ENCODE measurements around the gene PAPOLG.
"Not testable (repeated sequence)": the region's sequence is repeated elsewhere in the genome, so short reads cannot be mapped to it uniquely, and the experiment has no call there.

Gene PAPOLG

DNA sequence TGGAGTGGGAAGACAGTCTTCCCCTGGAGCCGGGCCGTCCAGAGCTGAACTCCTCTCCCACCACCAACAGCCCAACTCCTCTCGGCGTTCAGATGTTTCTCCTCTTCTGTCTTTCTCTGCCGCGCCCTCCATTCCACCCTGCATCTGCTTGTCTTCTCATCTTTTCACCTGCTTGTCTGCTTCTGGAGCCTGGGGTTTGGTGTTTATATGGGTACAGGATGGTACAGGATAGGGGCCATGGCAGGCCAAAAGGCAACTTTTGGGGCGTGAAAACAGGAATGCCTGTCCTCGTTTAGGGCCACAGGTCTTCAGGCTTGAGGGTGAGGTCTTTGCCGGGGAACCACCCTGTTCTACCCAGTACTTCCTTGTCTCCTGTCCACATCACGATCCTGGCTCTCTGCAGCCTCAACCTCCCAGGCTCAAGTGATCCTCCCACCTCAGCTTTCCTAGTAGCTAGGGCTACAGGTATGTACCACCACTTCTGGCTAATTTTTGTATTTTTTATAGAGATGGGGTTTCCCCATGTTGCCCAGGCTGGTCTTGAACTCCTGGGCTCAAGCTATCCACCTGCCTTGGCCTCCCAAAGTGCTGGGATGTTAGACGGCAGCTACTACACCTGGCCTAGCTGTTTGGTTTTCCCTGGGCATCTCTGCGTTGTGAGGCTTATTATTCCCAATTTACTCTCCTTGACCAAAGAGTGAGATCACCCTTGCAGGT is 64.5 kb downstream of the PAPOLG start:
- H3K4me3 Mint-ChIP-seq, result peak overlapping the region; percentile 67 to 72
- no peak for DNase-seq
- H3K36me3 Mint-ChIP-seq (ENCODE audit: insufficient read depth), result peaks cover 27% of the 10 kb centered on the region
- no peaks in the 10 kb centered on the region for H3K9me3 Mint-ChIP-seq
- peaks cover 0 to 2% of the 10 kb centered on the region in 2 donors for H3K27me3 Mint-ChIP-seq
- H3K27ac Mint-ChIP-seq, result peak overlapping the region; percentile 93 to 94
- peaks cover 32 to 39% of the 10 kb centered on the region in 2 donors for H3K4me1 Mint-ChIP-seq (ENCODE audit: low read depth in 2 of 2)
- ATAC-seq (replicated peaks), result no peak

DNA sequence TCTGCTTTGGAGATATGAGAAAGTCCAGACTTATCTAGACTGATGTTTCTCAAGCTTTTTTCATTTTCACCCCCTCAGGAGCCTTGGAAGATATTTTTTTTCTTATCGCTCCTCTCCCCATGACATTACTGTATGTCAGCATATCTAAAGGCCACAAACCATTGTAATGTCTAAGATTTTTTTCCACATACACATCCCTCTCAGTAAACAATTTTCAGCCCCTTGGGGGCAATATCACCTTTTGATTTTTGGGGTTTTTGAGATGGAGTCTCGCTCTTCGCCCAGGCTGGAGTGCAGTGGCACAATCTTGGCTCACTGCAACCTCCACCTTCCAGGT is 65.0 kb downstream of the PAPOLG start:
- Mint-ChIP-seq H3K4me1 (ENCODE audit: low read depth in 2 of 2) (peaks cover 32 to 39% of the 10 kb centered on the region in 2 donors), H3K27me3 (no peaks in the 10 kb centered on the region), H3K4me3 (peak overlapping the region; percentile 67 to 72), H3K27ac (peak overlapping the region; percentile 93 to 94), H3K9me3 (no peaks in the 10 kb centered on the region), H3K36me3 (ENCODE audit: insufficient read depth) (peaks cover 27% of the 10 kb centered on the region)
- no peak for ATAC-seq (replicated peaks)
- no peak for DNase-seq

DNA sequence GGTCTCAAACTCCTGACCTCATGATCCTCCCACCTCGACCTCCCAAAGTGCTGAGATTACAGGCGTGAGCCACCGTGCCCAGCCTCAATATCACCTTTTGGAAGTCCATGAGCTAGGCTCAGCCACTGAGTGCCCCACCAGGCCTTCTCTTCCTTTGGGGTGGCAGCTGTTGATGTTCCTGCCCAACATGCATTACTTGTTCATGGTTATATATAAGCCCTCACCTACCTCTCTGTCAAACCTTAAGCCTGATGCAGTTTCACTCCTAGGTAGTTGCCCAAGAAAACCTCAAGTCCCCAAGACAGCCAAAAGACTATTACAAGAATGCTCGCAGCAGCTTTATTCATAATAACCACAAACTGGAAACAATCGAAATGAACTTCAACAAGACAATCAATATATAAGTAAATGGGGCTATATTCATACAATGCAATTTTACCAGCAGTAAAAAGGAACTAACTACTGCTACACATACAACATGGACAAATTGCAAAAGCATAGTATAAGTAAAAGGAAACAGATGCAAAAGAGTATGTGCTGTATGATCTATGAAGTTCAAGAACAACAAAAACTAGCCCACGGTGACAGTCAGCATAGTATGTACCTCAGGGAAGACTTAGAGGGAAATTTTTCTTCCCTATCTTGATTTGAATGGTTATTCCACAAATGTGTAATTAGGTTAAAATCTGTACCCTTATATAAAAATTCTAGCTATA is 65.7 kb downstream of the PAPOLG start:
- Mint-ChIP-seq H3K36me3 (ENCODE audit: insufficient read depth) (peaks cover 27% of the 10 kb centered on the region), H3K27me3 (no peaks in the 10 kb centered on the region), H3K9me3 (no peaks in the 10 kb centered on the region), H3K4me3 (peak overlapping the region; percentile 40 to 48), H3K27ac (peak overlapping the region; percentile 93 to 94), H3K4me1 (ENCODE audit: low read depth in 2 of 2) (peaks cover 32 to 39% of the 10 kb centered on the region in 2 donors)
- ATAC-seq (replicated peaks) (no peak), DNase-seq (no peak)

DNA sequence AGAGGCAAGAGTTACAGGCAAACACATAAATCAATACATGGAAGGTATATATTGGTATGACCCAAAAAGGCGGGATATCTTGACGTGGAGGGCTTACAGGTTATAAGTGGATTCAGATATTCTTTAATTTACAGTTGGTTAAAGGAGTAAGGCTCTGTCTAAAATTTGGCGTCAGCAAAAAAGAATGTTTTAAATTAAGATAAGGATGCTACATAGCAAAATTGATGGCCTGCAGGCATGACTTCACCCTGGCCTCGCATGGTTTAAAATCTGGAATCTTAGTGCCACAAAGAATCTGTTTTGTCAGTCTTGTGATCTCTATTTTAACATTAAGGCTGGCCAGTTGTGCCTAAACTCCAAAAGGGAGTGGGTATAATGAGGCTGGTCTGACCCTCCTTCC is 66.9 kb downstream of the PAPOLG start:
- no peaks in the 10 kb centered on the region for H3K9me3 Mint-ChIP-seq
- no peak overlapping the region for H3K4me3 Mint-ChIP-seq
- ATAC-seq (replicated peaks), result no peak
- DNase-seq, result no peak
- H3K36me3 Mint-ChIP-seq (ENCODE audit: insufficient read depth), result peaks cover 23% of the 10 kb centered on the region
- no peak overlapping the region for H3K27ac Mint-ChIP-seq
- no peaks in the 10 kb centered on the region for H3K27me3 Mint-ChIP-seq
- peaks cover 30 to 42% of the 10 kb centered on the region in 2 donors for H3K4me1 Mint-ChIP-seq (ENCODE audit: low read depth in 2 of 2)

DNA sequence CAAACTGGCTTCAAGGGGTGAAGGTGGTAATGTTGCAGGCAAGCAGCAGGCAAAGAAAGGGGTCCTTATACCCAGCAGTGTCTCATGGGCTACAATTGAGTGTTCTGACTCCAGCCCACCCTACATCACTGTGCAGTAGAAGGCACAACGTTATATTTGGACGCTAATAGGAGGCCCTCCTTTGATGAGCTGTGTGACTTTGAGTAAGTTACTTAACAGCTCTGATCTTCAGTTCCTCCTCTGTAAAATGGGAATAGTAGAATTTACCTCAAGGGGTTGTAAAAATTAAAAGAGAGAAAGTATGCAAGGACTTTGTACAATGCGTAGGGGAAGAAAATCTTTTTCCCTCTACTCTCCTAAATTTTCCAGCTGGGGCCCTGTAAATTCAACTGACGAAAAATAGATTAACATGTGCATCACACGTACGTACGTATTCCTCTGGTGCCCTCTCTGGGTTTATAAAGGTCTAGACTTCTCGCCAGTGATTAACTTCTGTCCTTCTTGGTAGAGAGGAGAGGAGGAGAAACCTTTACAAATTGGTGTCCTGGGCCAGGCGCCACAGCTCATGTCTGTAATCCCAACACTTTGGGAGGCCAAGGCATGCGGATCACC is 67.7 kb downstream of the PAPOLG start:
- H3K4me3 Mint-ChIP-seq, result no peak overlapping the region
- H3K27ac Mint-ChIP-seq, result peak overlapping the region in 1 of 2 donors; percentile 36
- H3K4me1 Mint-ChIP-seq (ENCODE audit: low read depth in 2 of 2), result peaks cover 24 to 34% of the 10 kb centered on the region in 2 donors
- DNase-seq (no peak), ATAC-seq (replicated peaks) (no peak)
- H3K9me3 Mint-ChIP-seq, result no peaks in the 10 kb centered on the region
- peaks cover 17% of the 10 kb centered on the region for H3K36me3 Mint-ChIP-seq (ENCODE audit: insufficient read depth)
- H3K27me3 Mint-ChIP-seq, result no peaks in the 10 kb centered on the region

DNA sequence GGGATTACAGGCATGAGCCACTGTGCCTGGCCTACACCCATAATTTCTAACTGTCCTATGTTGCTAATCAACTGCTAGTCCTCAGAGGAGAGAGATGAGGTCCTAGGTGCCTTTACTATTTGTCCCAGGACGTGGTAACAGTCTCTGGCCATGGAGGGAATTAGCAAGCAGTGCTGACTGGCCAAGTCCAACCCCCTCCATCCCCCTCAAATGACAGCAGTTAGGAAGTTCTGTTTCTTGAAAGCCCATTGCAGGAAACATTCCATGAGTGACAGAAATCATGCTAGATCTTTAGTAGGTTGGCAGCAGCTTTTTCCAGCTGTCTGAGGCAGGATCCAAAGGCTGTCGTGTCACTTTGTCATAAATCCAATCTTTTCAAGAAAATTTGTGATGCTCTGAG is 69.6 kb downstream of the PAPOLG start:
- no peak overlapping the region for H3K4me3 Mint-ChIP-seq
- H3K4me1 Mint-ChIP-seq (ENCODE audit: low read depth in 2 of 2), result peaks cover 9 to 17% of the 10 kb centered on the region in 2 donors
- H3K27ac Mint-ChIP-seq, result peak overlapping the region; percentile 3 to 70
- H3K27me3 Mint-ChIP-seq, result peaks cover 0 to 14% of the 10 kb centered on the region in 2 donors
- H3K9me3 Mint-ChIP-seq, result no peaks in the 10 kb centered on the region
- ATAC-seq (replicated peaks) (no peak), DNase-seq (no peak)
- H3K36me3 Mint-ChIP-seq (ENCODE audit: insufficient read depth), result peaks cover 4% of the 10 kb centered on the region

DNA sequence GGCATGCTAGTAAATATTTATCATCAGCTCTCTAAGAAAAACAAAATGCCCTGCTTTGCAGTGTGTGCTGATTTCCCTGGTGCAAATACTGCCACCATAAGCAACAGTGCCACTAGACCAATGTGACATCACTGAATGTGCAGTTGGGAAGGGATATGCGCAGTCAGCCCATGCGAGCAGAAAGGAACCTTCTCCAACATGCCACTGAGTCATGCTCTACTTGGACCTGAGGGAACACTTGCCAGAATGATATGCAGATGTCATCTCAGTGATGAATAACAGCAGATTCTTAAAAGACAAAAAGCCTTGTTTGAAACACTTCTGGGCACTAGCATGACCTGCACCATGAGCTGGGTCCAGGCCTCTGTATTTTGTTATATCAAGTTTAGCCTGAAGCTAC is 70.0 kb downstream of the PAPOLG start:
- DNase-seq, result no peak
- H3K27me3 Mint-ChIP-seq, result peaks cover 0 to 18% of the 10 kb centered on the region in 2 donors
- peaks cover 3% of the 10 kb centered on the region for H3K36me3 Mint-ChIP-seq (ENCODE audit: insufficient read depth)
- H3K9me3 Mint-ChIP-seq, result no peaks in the 10 kb centered on the region
- ATAC-seq (replicated peaks), result no peak
- peaks cover 6 to 12% of the 10 kb centered on the region in 2 donors for H3K4me1 Mint-ChIP-seq (ENCODE audit: low read depth in 2 of 2)
- H3K27ac Mint-ChIP-seq, result peak overlapping the region in 1 of 2 donors; percentile 3
- no peak overlapping the region for H3K4me3 Mint-ChIP-seq

DNA sequence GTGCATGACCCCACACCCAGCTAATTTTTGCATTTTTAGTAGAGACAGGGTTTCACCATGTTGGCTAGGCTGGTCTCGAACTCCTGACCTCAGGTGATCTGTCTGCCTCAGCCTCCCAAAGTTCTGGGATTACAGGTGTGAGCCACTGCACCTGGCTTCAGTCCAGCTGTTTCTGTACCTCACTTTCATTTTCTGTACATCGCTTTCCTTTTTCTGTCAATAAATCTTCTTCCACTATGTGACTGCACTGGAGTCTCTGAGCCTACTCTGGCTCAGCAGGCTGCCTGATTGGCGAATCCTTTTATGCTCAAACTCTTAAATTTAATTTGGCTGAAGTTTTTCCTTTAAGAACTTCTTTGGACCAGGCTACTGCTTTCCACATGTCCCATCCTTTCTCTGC is 70.8 kb downstream of the PAPOLG start:
- not testable (repeated sequence) for ATAC-seq (replicated peaks); DNase-seq; H3K36me3 Mint-ChIP-seq (ENCODE audit: insufficient read depth); H3K4me3 Mint-ChIP-seq; H3K9me3 Mint-ChIP-seq; H3K4me1 Mint-ChIP-seq (ENCODE audit: low read depth in 2 of 2)
- Mint-ChIP-seq H3K27ac (peak overlapping the region; percentile 62 to 79), H3K27me3 (peaks cover 4 to 26% of the 10 kb centered on the region in 2 donors)

GRCh38 chr2:60827369-60827768 is 71.3 kb downstream of the PAPOLG start:
- Mint-ChIP-seq H3K4me1 (ENCODE audit: low read depth in 2 of 2) (peaks cover 4 to 5% of the 10 kb centered on the region in 2 donors), H3K4me3 (no peak overlapping the region), H3K27me3 (peaks cover 4 to 29% of the 10 kb centered on the region in 2 donors), H3K27ac (peak overlapping the region; percentile 62 to 79), H3K36me3 (ENCODE audit: insufficient read depth) (peaks cover 3% of the 10 kb centered on the region), H3K9me3 (no peaks in the 10 kb centered on the region)
- ATAC-seq (replicated peaks), result no peak
- no peak for DNase-seq

GRCh38 chr2:60830991-60831390 is 74.9 kb downstream of the PAPOLG start:
- Mint-ChIP-seq H3K9me3 (no peaks in the 10 kb centered on the region), H3K27ac (no peak overlapping the region), H3K4me3 (no peak overlapping the region), H3K36me3 (ENCODE audit: insufficient read depth) (peaks cover 3% of the 10 kb centered on the region), H3K27me3 (peaks cover 24 to 65% of the 10 kb centered on the region in 2 donors), H3K4me1 (ENCODE audit: low read depth in 2 of 2) (peaks cover 4 to 5% of the 10 kb centered on the region in 2 donors)
- ATAC-seq (replicated peaks) (no peak), DNase-seq (no peak)

- H3K4me1 Mint-ChIP-seq (ENCODE audit: low read depth in 2 of 2), result peaks cover 4% of the 10 kb centered on the region in 2 donors
These were observed 75.9 kb downstream of the PAPOLG start for GRCh38 chr2:60831921-60832320.

DNA sequence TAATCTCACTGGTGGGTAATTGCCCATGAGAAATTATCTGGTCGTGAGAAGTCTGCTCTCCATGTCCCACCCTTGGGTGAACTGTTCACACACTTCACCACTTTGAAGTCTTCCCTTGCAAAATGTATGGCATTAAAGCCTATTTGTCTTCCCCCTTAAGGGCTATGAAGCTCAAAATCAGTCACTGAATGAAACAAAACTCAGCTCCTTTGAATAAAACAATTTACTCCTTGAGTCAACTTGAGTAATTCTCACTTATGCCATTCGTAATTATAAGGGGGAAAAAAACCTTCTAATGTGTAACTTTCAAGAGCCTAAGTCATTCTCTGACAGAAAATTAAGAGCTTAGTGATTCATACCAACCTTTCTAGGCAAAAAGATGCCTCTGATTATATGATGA is 76.6 kb downstream of the PAPOLG start:
- peaks cover 24 to 67% of the 10 kb centered on the region in 2 donors for H3K27me3 Mint-ChIP-seq
- no peak for DNase-seq
- peaks cover 0 to 3% of the 10 kb centered on the region in 2 donors for H3K4me1 Mint-ChIP-seq (ENCODE audit: low read depth in 2 of 2)
- no peaks in the 10 kb centered on the region for H3K9me3 Mint-ChIP-seq
- H3K4me3 Mint-ChIP-seq, result no peak overlapping the region
- H3K36me3 Mint-ChIP-seq (ENCODE audit: insufficient read depth), result peaks cover 3% of the 10 kb centered on the region
- no peak for ATAC-seq (replicated peaks)
- H3K27ac Mint-ChIP-seq, result no peak overlapping the region

More at GRCh38 chr2:60831921-60832320, 75.9 kb downstream of the PAPOLG start:
- peaks cover 3% of the 10 kb centered on the region for H3K36me3 Mint-ChIP-seq (ENCODE audit: insufficient read depth)
- H3K27me3 Mint-ChIP-seq, result peaks cover 24 to 67% of the 10 kb centered on the region in 2 donors
- H3K9me3 Mint-ChIP-seq, result no peaks in the 10 kb centered on the region
- no peak overlapping the region for H3K4me3 Mint-ChIP-seq
- ATAC-seq (replicated peaks), result no peak
- H3K27ac Mint-ChIP-seq, result no peak overlapping the region
- DNase-seq, result no peak

GRCh38 chr2:60834270-60834717 is 78.2 kb downstream of the PAPOLG start:
- Mint-ChIP-seq H3K36me3 (ENCODE audit: insufficient read depth) (peaks cover 3% of the 10 kb centered on the region), H3K9me3 (no peaks in the 10 kb centered on the region), H3K27me3 (peaks cover 24 to 67% of the 10 kb centered on the region in 2 donors), H3K4me3 (no peak overlapping the region), H3K4me1 (ENCODE audit: low read depth in 2 of 2) (peaks cover 0 to 3% of the 10 kb centered on the region in 2 donors), H3K27ac (no peak overlapping the region)
- no peak for ATAC-seq (replicated peaks)
- DNase-seq, result no peak
